NCI-H2171 treated with DMSO at 0.1 percent for 48 hours (cell line): ENCODE results near the gene IL12RB2.
"Not testable (repeated sequence)": the region's sequence is repeated elsewhere in the genome, so short reads cannot be mapped to it uniquely, and the experiment has no call there.

Experiments used
- DNase-seq: peaks from one replicate; lab custom pipeline; 2025; lab: John Stamatoyannopoulos, UW

The IL12RB2 gene

DNA sequence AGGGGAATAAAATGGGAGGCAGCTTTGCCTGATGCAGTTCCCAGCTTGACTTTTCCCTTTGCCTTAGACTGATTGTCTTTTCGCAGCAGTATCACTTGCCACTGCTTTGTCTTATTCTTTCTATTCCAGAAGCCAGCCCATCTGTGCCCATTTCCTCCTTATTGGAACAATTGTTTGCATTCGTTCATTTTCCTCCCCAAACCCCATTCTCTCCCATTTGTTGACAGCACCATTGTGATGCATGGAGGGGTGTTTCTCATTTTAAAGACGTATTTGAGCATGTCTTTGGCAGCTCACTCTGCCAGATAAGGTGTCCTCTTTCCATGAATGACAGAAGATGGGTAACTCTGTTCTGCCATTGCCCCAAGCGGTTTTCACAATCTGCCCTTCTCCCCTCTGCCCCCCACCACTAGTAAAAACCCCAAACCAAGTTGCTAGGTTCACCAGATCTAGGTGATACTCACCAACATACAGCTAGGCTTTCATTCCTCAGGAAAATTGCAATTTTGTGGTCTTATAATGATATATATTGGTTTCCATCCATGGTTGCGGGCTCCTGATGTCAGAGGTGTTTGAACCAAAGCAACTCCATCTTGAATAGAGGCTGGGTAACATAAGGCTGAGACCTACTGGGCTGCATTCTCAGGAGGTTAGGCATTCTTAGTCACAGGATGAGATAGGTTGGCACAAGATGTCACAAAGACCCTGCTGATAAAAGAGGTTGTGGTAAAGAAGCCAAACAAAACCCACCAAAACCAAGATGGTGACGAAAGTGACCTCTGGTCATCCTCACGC, 91.7 kb downstream of the IL12RB2 start:
- DNase-seq: no peak

DNA sequence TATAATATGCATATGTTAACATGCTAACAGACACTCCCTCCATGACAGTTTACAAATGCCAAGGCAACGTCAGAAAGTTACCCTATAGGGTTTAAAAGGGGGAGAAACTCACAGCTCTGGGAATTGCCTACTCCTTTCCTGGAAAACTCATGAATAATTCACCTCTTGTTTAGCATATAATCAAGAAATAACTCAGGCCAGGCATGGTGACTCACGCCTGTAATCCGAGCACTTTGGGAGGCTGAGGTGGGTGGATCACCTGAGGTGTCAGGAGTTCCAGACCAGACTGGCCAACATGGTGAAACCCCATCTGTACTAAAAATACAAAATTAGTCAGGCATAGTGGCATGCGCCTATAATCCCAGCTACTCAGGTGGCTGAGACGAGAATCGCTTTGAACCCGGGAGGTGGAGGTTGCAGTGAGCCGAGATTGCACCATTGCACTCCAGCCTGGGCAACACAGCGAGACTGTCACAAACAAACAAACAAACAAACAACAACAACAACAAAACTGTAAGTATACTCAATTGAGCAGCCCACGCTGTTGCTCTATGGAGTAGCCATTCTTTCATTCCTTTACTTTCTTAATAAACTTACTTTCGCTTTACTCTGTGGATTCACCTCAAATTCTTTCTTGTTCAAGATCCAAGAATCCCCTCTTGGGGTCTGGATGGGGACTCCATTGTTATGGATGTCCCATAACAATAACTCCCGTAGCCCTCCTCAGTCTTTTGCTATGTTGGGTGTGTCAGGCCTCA, 92.5 kb downstream of the IL12RB2 start:
- DNase-seq: not testable (repeated sequence)

DNA sequence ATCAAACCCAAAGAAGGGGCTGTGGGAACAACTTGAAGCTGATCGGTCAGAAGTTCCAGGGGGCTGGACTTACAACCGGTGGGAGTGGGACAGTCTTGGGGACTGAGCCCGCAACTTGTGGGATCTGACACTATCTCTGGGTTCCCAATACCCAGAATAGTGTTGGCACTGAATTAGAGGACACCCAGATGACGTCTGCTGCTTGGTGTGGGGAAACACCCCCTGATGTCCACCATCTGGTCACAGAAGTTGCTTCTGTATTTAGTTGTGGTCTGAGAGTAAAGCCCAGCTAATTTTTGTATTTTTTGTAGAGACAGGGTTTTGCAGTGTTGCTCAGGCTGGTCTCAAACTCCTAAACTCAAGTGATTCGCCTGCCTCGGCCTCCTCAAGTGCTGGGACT, 93.8 kb downstream of the IL12RB2 start:
- no peak for DNase-seq

DNA sequence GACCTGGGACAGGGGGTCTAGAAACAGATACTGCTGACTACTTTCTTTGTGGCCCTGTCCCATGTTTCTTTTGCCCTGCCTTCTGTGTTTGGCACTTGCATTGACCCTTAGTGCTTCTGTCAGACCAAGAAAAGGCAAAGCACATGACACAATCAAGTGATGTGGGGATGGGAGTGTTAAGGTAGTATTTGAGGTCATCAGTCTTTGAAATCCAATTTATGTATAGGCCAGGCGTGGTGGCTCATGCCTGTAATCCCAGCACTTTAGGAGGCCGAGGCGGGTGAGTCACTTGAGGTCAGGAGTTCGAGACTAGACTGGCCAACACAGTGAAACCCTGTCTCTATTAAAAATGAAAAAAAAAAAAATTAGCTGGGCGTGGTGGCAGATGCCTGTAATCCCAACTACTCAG, 96.5 kb downstream of the IL12RB2 start:
- no peak for DNase-seq

DNA sequence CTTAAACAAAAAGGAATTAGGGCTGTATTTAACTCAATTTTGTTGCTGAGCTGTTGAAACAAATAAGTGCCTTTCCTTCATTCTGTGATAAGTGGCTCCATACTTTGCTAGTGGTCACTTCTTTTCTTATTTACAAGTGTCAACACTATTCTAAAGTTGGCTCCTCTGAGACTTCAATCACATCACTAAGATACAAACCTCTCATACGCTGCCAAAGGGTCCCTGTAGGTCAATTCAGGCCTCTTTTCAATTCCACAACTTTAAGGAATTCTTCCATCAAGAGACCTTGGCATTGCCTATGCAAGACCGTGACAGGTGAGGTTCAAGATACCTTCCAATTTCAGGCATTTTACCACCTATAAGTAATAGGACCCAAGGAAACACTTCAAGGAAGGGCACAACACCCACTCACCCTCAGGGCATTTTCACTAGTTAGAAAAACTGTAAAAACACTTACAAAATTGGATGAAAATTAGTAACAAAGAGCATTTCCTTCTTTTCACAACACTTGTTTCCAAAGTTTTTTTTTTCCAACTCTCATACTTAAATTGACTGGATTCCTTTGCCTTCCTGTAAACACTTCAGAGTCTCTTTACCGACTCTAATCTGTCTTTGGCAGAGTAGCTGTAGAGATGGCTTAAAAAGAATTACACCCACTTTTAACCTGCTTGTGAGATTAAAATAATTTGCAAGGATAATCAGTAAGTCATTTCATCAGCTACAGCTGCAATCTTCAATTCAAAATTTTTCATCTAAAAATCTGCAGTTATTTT, 98.0 kb downstream of the IL12RB2 start:
- DNase-seq: no peak

DNA sequence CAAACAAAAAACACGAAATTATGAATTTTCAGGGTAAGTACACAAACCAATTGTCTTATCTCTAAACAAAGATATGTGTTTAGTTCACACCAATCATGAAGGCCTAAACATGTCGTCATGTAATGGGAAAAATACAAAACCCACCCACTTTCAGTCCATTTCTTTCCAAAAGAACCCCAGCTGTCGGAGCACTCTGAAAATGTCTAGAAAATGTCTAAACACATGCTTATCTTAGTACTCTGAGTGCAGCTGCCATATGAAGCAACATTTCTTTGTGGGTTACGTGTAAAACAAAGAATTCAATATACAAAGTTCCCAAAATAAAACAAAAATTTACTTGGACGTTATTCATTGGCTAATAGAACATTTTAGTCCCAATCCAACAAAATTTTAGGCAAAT, 99.8 kb downstream of the IL12RB2 start:
- DNase-seq: no peak

DNA sequence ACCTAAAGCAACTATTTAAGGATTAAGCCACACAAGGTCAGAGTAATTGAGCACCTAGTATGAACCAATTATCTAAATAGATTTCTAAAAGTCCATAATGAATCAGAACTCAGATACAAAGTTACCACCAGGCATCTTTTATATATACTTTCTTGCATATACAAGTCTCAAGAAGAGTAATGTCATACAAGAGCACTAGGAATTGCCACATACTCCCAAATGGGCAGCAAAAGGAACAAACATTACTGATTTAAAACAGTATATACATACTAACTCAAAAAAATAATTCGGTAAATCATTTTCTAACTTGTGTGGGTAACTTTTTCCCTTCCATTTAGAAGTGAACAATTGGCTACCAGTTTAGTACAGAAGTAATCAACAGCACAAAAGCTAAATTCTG, 100.5 kb downstream of the IL12RB2 start:
- no peak for DNase-seq

DNA sequence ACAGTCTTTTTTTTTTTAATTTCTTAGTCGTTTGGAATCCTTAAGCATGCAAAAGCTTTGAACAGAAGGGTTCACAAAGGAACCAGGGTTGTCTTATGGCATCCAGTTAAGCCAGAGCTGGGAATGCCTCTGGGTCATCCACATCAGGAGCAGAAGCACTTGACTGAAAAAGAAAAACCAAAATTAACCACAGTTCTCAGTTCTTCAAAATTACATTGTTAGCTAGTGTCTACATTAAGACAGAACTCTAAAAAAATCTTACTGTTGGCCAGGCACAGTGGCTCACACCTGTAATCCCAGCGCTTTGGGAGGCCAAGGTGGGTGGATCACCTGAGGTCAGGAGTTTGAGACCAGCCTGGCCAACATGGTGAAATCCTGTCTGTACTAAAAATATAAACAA, 105.4 kb downstream of the IL12RB2 start:
- not testable (repeated sequence) for DNase-seq

DNA sequence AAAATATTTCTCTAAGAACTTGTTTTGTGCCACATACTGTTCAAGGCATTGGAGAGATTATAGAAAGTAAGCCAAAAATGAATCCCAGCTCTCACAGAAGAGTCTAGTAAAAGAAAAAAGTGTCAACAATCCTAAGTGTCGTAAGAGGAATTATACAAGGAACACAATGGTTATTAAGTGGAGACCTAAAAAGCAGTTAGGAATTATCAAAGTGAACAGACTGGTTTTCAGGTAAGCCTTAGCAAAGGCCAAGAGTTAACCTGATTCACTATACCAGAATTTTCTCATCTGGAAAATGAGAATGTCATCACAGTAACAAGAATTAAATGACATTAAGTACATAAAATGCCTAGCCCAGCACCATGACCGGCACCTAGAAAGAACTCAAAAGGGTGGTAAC, 106.9 kb downstream of the IL12RB2 start:
- DNase-seq: no peak

DNA sequence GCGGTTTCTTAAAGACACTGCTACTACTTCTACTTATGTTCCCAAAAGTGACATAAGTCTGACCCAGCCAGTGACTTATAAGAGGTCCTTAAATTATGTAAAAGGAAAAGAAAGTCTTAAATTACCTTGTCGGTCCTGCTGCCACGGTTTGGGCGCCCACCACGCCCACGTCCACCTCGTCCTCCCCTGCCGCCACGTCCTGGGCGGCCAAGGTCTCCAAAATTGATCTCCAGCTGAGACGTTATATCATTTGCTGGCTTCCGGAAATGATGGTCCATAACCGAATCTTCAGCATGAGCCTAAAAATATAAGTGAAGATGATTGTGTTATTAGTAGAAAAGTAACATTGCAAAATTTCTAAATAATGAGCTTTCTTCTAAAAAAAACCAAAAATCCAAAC, 107.4 kb downstream of the IL12RB2 start:
- no peak for DNase-seq

DNA sequence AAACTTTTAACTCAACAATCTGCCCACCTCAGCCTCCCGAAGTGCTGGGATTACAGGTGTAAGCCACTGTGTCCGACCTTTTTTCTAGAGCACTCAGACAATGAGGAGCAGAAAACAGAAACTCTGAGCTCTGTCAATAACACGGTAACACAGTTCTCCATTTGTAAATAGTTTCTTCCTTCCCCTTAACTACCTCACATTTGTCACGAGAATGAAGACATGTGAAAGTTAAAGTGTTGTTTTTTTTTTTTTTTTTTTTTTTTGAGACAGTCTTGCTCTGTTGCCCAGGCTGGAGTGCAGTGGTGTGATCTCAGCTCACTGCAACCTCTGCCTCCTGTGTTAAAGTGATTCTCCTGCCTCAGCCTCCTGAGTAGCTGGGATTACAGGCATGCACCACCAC, 110.1 kb downstream of the IL12RB2 start:
- not testable (repeated sequence) for DNase-seq

DNA sequence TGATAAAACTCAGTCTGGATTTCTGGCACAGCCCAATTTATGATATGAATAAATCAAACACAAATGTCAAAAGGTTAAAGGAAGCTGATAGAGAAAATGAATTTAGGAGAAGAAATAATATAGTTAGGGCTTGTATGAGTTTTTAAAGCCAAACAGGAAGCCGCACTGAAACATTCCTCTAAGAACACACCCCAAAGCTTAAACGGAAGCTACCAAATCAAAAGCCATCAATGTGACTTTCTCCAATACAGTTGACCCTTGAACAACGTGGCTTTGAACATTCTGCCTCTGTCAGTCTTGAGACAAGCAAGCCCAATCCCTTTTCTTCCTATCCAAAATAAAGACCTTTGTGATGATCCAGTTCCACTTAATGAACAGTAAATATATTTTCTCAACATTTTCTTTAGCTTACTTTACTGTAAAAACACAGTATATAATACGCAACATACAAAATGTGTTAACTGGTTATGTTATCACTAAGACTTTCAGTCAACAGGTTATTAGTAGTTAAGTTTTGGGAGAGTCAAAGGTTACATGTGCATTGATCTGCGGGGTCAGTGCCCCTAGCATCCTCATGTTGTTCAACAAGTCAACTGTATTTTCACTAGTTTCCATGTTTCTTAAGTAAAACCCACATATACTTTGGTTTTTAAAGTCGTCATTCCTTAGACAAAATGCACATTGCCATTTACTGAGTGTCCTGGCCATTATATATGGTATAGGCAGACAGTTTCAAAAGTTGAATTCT, 111.3 kb downstream of the IL12RB2 start:
- no peak for DNase-seq

DNA sequence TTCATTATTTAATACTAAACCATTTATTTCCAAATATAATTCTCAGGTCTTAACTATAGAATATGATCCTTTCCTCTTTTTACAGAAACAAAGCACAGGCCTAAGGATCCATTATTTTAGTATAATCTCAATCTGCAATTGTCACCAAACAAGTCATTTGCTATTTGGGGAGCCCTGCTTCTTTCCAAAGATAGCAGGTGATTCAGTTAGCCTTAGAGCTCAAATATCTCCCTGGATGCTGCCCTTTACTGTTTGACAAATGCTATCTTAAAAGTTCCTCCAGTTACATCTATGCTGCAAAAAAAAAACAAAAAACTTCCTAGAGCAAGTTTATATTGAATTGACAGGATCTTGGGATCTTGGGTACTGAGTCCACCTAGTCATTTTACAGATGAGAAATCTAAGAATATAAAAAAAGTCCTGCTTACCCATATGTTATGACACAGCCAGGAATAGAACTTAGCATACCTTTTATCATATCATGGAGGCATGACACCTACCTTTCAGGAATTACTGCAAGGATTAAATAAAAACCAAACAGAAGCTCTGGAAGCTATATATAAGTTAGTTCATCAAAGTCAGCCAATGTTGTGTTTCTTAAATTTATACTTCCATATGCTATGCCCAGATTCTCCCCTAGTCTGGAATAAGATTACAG, 113.3 kb downstream of the IL12RB2 start:
- DNase-seq: no peak

DNA sequence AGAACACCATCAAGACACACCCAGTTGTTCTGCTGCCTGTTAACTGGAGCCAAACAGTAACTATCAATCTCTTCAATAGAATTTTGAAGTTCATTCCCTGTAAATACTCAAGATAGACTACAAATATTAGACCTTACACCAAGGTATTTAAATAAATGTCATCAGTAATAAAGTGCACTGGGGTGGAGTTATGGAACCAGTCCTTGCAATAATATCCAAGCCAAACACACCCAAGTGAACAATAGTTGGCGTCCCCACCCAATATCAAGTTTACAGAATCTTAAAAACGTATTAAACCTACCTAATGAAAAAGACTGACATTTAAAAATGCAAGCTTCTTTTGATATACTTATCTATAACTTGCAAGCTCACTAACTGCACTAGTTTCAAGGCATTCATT, 119.8 kb downstream of the IL12RB2 start:
- DNase-seq: no peak

DNA sequence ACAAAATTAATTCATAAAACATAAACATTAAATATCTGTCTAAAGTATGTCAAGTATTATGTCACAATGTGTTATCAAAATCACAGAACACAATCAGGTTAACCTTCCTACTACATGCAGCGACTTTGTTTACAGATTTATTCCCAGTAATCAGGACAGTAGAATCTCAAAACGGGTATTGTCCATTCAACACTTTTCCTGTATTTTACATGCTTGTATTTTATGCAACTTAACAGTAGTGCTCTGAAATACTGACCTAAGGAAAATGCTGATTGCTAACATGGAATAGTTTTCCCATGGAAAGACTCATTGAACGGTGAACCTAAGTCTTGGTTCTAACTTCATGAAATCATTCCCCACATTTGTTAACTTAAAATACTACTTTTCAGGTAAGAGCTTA, 120.3 kb downstream of the IL12RB2 start:
- no peak for DNase-seq

DNA sequence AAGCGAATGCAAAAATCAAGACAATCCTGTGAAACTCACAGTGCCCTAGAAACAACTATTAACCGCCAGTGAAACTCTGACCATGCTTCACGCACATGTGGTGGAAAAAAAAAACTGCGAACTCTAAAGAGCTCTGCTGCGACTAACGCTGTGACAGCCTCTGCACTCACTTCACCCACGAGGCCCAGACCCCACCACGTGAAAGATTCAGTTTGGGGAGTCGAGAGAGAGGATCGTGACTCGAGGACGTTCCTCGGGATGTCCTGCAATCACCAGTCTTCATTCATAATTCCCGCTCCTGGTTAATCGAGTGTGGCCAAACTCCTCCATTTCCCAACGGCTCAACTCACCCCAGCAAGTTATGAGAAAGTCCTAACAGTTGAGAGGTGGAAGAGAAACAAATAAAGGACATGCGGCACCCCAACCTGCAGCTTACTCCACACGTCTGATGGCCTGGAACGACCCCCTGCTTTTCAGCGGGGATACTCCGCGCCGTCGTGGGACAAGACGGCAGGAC, 121.4 kb downstream of the IL12RB2 start:
- DNase-seq: peak; percentile 19

DNA sequence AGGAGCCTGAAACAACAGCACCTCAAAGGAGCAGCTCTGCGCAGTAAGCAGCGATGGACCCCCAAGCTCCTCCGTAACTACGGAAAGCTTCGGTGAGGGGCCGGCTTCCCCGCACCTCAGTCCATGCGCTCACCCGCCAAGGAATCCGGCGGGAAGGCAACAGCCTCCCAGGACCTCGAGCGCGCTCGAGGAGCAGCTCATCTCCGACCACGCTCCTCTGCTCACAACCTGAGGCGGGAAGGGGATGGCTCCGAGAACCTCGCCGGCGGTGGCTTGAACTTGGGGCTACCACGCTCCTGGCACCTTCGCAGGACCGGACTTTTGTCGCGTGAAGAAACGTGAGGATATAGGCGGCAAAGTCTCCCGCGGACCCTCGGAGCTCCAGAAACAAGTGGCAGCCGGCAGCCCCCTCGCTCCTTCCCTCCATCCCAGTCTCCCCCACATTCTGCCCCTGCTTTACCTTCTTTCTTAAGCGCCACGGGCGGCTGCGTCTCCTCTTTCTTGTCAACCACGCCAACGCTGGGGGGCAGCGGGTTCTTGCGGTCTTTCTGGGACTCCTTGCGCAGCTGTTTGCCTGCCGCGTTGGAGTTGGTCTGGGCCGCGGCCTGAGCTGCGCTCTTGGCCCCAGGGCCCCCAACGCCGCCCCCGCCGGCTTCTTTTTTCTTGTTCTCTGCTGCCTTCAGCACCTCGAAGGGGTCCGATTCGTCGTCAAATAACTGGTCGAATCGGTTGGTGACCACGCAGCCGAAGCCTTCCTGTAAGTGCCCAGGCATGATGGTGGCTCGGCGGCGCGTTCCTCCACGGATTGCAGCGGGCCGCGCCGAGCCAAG, 122.1 kb downstream of the IL12RB2 start:
- DNase-seq: peak; percentile 26

DNA sequence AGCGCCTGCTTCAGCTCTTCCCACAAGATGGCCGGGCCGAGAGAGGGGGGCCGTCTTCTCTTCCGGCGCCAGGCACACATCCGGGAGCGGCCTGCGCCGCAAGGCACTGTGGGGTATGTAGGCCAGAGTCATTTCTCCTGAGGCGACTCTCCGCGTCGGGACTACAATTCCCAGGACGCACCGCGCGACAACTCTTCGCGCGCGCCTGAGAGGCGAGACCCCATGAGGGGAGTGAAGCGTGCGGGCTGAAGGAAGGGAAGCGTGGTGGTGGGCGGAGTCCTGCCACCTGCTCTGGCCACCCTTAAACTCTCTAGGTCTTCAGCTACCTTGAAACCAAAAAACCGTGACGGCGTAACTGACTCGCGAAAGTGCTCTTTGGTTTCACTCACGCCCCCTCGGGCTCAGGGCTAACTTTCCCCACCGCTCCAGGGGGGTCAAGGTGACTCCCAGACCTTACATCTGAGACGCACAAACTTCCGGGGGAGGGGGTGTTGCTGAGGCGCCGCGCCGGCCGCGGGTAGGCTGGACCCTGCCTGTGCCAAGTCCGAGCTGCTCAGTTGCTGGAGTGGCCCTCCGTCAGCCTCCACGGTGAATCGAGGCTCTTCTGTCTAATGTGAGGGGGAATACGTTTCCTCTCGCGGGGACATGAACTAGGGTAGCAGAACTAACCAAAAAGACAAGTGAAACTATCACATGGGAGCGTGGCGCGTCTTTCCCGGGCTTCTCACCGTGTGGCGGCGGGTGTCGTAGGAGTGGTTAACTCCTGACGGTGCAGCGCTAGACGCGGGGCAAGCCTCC, 122.9 kb downstream of the IL12RB2 start, which contains the start of gene SERBP1:
Gene SERBP1 (minus strand): TSS at position 45 of the 798 bp plus-strand sequence. CDS start 102 bp downstream, outside the sequence.
- peak; percentile 98 for DNase-seq

DNA sequence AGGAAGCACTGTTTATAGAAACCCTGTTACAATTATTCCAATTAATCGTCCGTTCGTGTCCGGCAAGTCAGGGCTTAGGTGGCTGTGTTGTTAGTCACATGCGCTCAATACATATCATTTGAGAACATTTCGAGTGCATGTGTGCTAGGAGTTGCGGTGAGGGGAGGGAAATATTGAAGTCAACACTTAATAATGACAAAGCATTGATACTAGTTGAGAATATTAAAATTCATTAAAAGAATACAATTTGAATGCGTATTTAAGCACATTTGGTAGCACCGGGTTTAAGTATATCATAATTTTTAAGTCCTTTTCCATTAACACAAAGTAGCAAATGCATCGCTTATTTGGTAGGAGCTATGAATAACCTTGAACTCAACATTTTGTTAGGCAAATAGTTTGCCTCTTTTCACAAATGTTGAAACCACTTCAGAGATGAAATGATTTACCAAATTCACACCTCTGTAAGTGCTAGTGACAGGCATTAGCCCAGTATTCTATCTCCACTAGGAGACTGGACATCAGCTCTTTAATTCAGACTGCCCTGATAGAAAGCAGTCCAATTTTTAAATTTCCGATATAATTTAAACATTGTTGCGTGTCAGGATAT, 123.6 kb downstream of the IL12RB2 start:
- DNase-seq: no peak
